Naive thymus-derived CD8-positive, alpha-beta T cell (primary cell): ENCODE results near the gene CYP51A1. TPM values are rescaled to one million over a fixed set of nuclear protein-coding genes. Genes with fewer than 3 reads are reported as not detected.
"Not testable (repeated sequence)": the region's sequence is repeated elsewhere in the genome, so short reads cannot be mapped to it uniquely, and the experiment has no call there.

Experiments
- ATAC-seq, 2 donors: fragments of 150-1000 bp; cut with Tn5 transposase in 1 of 2; sonication (Bioruptor Pico), chemical (Tn5 transposase) in 1 of 2; 1 replicate in 1 of 2; 2 replicates in 1 of 2; pipeline ENCODE4 v1.10.0; 2021; ENCODE audit warnings: mild to moderate bottlenecking in 2 of 2, moderate library complexity in 2 of 2
- POLR2A ChIA-PET: fragments of 350-600 bp; sonication (Branson Sonifier 250); formaldehyde crosslinking; loops from one replicate; lab custom pipeline; 2021; ENCODE audit warnings: antibody characterized with exemption; lab: Charles Lee
- DNase-seq, 10 donors: peaks; one replicate each; pipeline versions ENCODE4 v3.0.0 to v3.0.0-alpha.2; 2020 to 2022
- H3K27ac Mint-ChIP-seq, 10 donors: one replicate each; pipeline ENCODE4 v1.8.0; 2020 to 2022; ENCODE audit warnings: mild to moderate bottlenecking in 10 of 10, mixed read lengths in 10 of 10, moderate library complexity in 4 of 10, inconsistent platforms in 1 of 10
- H3K27me3 Mint-ChIP-seq, 5 donors: one replicate each; pipeline ENCODE4 v1.8.0; 2021 to 2022; ENCODE audit warnings: mixed read lengths in 5 of 5
- H3K36me3 Mint-ChIP-seq, 3 donors: one replicate each; pipeline ENCODE4 v1.8.0; 2020 to 2022; ENCODE audit warnings: mixed read lengths in 3 of 3, mild to moderate bottlenecking in 2 of 3, inconsistent platforms in 1 of 3
- H3K4me1 Mint-ChIP-seq, 4 donors: one replicate each; pipeline ENCODE4 v1.8.0; 2021 to 2022; ENCODE audit warnings: mixed read lengths in 4 of 4
- H3K4me3 Mint-ChIP-seq, 10 donors: one replicate each; pipeline ENCODE4 v1.8.0; 2020 to 2022; ENCODE audit warnings: mild to moderate bottlenecking in 10 of 10, mixed read lengths in 10 of 10, moderate library complexity in 6 of 10, inconsistent platforms in 1 of 10
- H3K9me3 Mint-ChIP-seq, 9 donors: one replicate each; pipeline ENCODE4 v1.8.0; 2020 to 2022; ENCODE audit warnings: mixed read lengths in 9 of 9, mild to moderate bottlenecking in 3 of 9, inconsistent platforms in 1 of 9, moderate library complexity in 1 of 9
- polyA plus RNA-seq, 3 donors: library from polyadenylated mRNA; unstranded; fragments of 300-500 nt; fragmentation: Illumina TruSeq; gene quantifications; one replicate each; pipeline ENCODE4 v1.2.3, GENCODE V29; 2021
- total RNA-seq, 8 experiments: library from RNA in 2 of 8; stranded (reverse) in 2 of 8; gene quantifications; one replicate each; pipeline ENCODE4 v1.2.3 and lab custom pipeline; 2021 to 2026

CYP51A1 gene
- total RNA-seq (10 to 100 TPM; 13.1 TPM), polyA plus RNA-seq (10 to 100 TPM in 2 of 3 donors, 1 to 10 TPM in 1; 9.4 to 11.9 (median 11.0) TPM), total RNA-seq (lab: John Stamatoyannopoulos, UW) (2.6 to 12.3 (median 3.8) reads per million in 6 experiments)

- DNase-seq: peak; percentile 86 to 99 (median 96)
- H3K27ac Mint-ChIP-seq: peak within 1 kb of the TSS; percentile 99 to 100 (median 99)
- H3K27me3 Mint-ChIP-seq: peaks cover 0 to 2% (median 0%) of the 10 kb centered on the region in 5 donors
- peak within 1 kb of the TSS; percentile 93 to 100 (median 98) for H3K4me3 Mint-ChIP-seq
- ATAC-seq: peak; percentile 83 to 84
- H3K9me3 Mint-ChIP-seq: no peaks in the 10 kb centered on the region
- peaks cover 0 to 14% (median 4%) of the 10 kb centered on the region in 3 donors for H3K36me3 Mint-ChIP-seq
- POLR2A ChIA-PET: interaction anchor here (1.0 to 2.0 kb wide), 6 partner anchors 10 to 394 kb away, joined by 3 to 11 read pairs (median 5); partner anchors contain the start of genes AKAP9, ANKIB1, GATAD1 and KRIT1
- H3K4me1 Mint-ChIP-seq: peaks cover 9 to 34% (median 31%) of the 10 kb centered on the region in 4 donors
Measured at GRCh38 chr7:92134271-92135051, at the start of gene CYP51A1. TSS of gene CYP51A1 (minus strand) at chr7:92134477. CDS start at chr7:92134364, 113 bp downstream.

GRCh38 chr7:92178928-92179924 lies 44.9 kb upstream of the CYP51A1 start, which contains the start of gene LRRD1:
TSS of gene LRRD1 (minus strand) at chr7:92179142. CDS start at chr7:92165202, 13,940 bp downstream.
- H3K36me3 Mint-ChIP-seq: no peaks in the 10 kb centered on the region
- POLR2A ChIA-PET: interaction anchor here (0.6 to 0.9 kb wide), 2 partner anchors 66 to 81 kb away, joined by 3 to 6 read pairs; partner anchors contain the start of genes ANKIB1 and KRIT1
- H3K27ac Mint-ChIP-seq: peak within 1 kb of the TSS in 9 of 10 donors; percentile 36 to 86 (median 82)
- ATAC-seq (peak; percentile 98 to 99), DNase-seq (peak; percentile 82 to 93 (median 91))
- peaks cover under 1 to 10% (median 5%) of the 10 kb centered on the region in 5 donors for H3K27me3 Mint-ChIP-seq
- H3K9me3 Mint-ChIP-seq: peaks cover 0 to 5% (median 0%) of the 10 kb centered on the region in 9 donors
- H3K4me3 Mint-ChIP-seq: peak within 1 kb of the TSS; percentile 81 to 90 (median 85)
- peaks cover 0 to 15% (median 9%) of the 10 kb centered on the region in 4 donors for H3K4me1 Mint-ChIP-seq

- POLR2A ChIA-PET: no interaction called here
- Mint-ChIP-seq H3K36me3 (no peaks in the 10 kb centered on the region), H3K27ac (no peak overlapping the region), H3K27me3 (peaks cover 3 to 17% (median 8%) of the 10 kb centered on the region in 5 donors), H3K4me1 (peaks cover 0 to 15% (median 9%) of the 10 kb centered on the region in 4 donors), H3K9me3 (peaks cover 0 to 5% (median 0%) of the 10 kb centered on the region in 9 donors), H3K4me3 (no peak overlapping the region)
- ATAC-seq (no peak), DNase-seq (no peak)
Measured at GRCh38 chr7:92177362-92177761, 43.1 kb upstream of the CYP51A1 start.

GRCh38 chr7:92169529-92169928 lies 35.3 kb upstream of the CYP51A1 start:
- H3K27ac Mint-ChIP-seq, H3K4me3 Mint-ChIP-seq, ATAC-seq, H3K36me3 Mint-ChIP-seq, DNase-seq, POLR2A ChIA-PET, H3K4me1 Mint-ChIP-seq: not testable (repeated sequence)
- Mint-ChIP-seq H3K9me3 (peaks cover 0 to 22% (median 5%) of the 10 kb centered on the region in 9 donors), H3K27me3 (peaks cover 2 to 13% (median 8%) of the 10 kb centered on the region in 5 donors)

- Mint-ChIP-seq H3K27ac (no peak overlapping the region), H3K4me1 (no peaks in the 10 kb centered on the region), H3K36me3 (peaks cover 0 to 4% (median 0%) of the 10 kb centered on the region in 3 donors), H3K4me3 (no peak overlapping the region), H3K27me3 (peaks cover 0 to 16% (median 9%) of the 10 kb centered on the region in 5 donors), H3K9me3 (no peaks in the 10 kb centered on the region)
- DNase-seq (no peak), ATAC-seq (no peak)
- POLR2A ChIA-PET: no interaction called here
Measured at GRCh38 chr7:92161271-92161670, 27.0 kb upstream of the CYP51A1 start.

GRCh38 chr7:92158660-92159575 lies 24.6 kb upstream of the CYP51A1 start:
- Mint-ChIP-seq H3K9me3 (no peaks in the 10 kb centered on the region), H3K4me3 (no peak overlapping the region), H3K36me3 (peaks cover 0 to 4% (median 0%) of the 10 kb centered on the region in 3 donors), H3K27me3 (peaks cover 0 to 16% (median 9%) of the 10 kb centered on the region in 5 donors), H3K27ac (no peak overlapping the region), H3K4me1 (no peaks in the 10 kb centered on the region)
- no peak for DNase-seq
- ATAC-seq: no peak
- POLR2A ChIA-PET: no interaction called here

GRCh38 chr7:92156990-92157389 lies 22.7 kb upstream of the CYP51A1 start:
- Mint-ChIP-seq H3K4me3 (no peak overlapping the region), H3K27me3 (peaks cover 0 to 12% (median 8%) of the 10 kb centered on the region in 5 donors), H3K4me1 (no peaks in the 10 kb centered on the region), H3K27ac (no peak overlapping the region), H3K9me3 (no peaks in the 10 kb centered on the region), H3K36me3 (peaks cover 0 to 4% (median 0%) of the 10 kb centered on the region in 3 donors)
- ATAC-seq (no peak), DNase-seq (no peak)
- POLR2A ChIA-PET: interaction anchor here (0.7 kb wide), 1 partner anchor 56 kb away, joined by 3 read pairs; no protein-coding TSS in a partner anchor

- no peak overlapping the region for H3K27ac Mint-ChIP-seq
- no peak for DNase-seq
- H3K36me3 Mint-ChIP-seq: peaks cover 0 to 4% (median 0%) of the 10 kb centered on the region in 3 donors
- H3K4me1 Mint-ChIP-seq: no peaks in the 10 kb centered on the region
- no peak overlapping the region for H3K4me3 Mint-ChIP-seq
- H3K9me3 Mint-ChIP-seq: no peaks in the 10 kb centered on the region
- H3K27me3 Mint-ChIP-seq: peaks cover 0 to 7% (median 1%) of the 10 kb centered on the region in 5 donors
- no peak for ATAC-seq
- POLR2A ChIA-PET: no interaction called here
Measured at GRCh38 chr7:92155108-92155739, 20.9 kb upstream of the CYP51A1 start.

- H3K4me3 Mint-ChIP-seq: no peak overlapping the region
- no peaks in the 10 kb centered on the region for H3K9me3 Mint-ChIP-seq
- H3K27ac Mint-ChIP-seq: no peak overlapping the region
- POLR2A ChIA-PET: no interaction called here
- H3K27me3 Mint-ChIP-seq: peaks cover 0 to 5% (median 0%) of the 10 kb centered on the region in 5 donors
- ATAC-seq (no peak), DNase-seq (no peak)
- H3K36me3 Mint-ChIP-seq: no peaks in the 10 kb centered on the region
- H3K4me1 Mint-ChIP-seq: no peaks in the 10 kb centered on the region
Measured at GRCh38 chr7:92150450-92151017, 16.3 kb upstream of the CYP51A1 start.

- no peaks in the 10 kb centered on the region for H3K4me1 Mint-ChIP-seq
- ATAC-seq: no peak
Measured at GRCh38 chr7:92149736-92150239, 15.5 kb upstream of the CYP51A1 start.

More at GRCh38 chr7:92149736-92150239, 15.5 kb upstream of the CYP51A1 start:
- DNase-seq: no peak
- Mint-ChIP-seq H3K9me3 (no peaks in the 10 kb centered on the region), H3K4me3 (no peak overlapping the region), H3K36me3 (no peaks in the 10 kb centered on the region), H3K27ac (no peak overlapping the region), H3K27me3 (peaks cover 0 to 2% (median 0%) of the 10 kb centered on the region in 5 donors)
- POLR2A ChIA-PET: no interaction called here
